SK-N-SH (cell line): ENCODE data around the gene DQX1. TPM values are rescaled to one million over a fixed set of nuclear protein-coding genes. Genes with fewer than 3 reads are reported as not detected.

Experiments used
- CTCF ChIA-PET: fragments of 300-600, 350-600 bp; formaldehyde crosslinking; extraction: SDS; loops from one replicate; lab custom pipeline; 2021; lab: Yijun Ruan, JAX
- POLR2A ChIA-PET: fragments of 350-600 bp; sonication (Branson Sonifier 250); formaldehyde crosslinking; extraction: SDS; loops from one replicate; lab custom pipeline; 2020; ENCODE audit warnings: antibody characterized with exemption, inconsistent platforms; lab: Yijun Ruan, JAX
- DNase-seq: peaks from one replicate; pipeline ENCODE4 v3.0.0; 2012
- H2AFZ ChIP-seq: fragments of 200-600 bp; sonication (generic); 2 replicates; pipeline ENCODE4 v1.8.1; 2016; ENCODE audit warnings: antibody characterized with exemption, mild to moderate bottlenecking, low read depth
- H3F3A ChIP-seq: fragments of 200-600 bp; sonication (generic); replicated peaks from 2 replicates; pipeline ENCODE3; 2016; ENCODE audit warnings: antibody characterized with exemption, mild to moderate bottlenecking; ENCODE audit not compliant: insufficient read depth
- H3K27ac ChIP-seq, 2 experiments: fragments of 200-500 bp in 1 of 2; fragments of 200-600 bp in 1 of 2; sonication (Bioruptor generic) in 1 of 2; sonication (generic), shearing (Covaris generic) in 1 of 2; 2 replicates each; pipeline versions ENCODE4 v1.5.1 to v1.6.1; 2014 to 2016; ENCODE audit warnings: low read depth in 2 of 2, inconsistent platforms in 1 of 2, low read length in 1 of 2, mild to moderate bottlenecking in 1 of 2, mixed read lengths in 1 of 2
- H3K27me3 ChIP-seq: fragments of 200-600 bp; sonication (generic), shearing (Covaris generic); 2 replicates; pipeline ENCODE4 v1.6.1; 2016; ENCODE audit warnings: mixed run types; ENCODE audit not compliant: insufficient read depth
- H3K36me3 ChIP-seq, 2 experiments: fragments of 200-500 bp in 1 of 2; fragments of 200-600 bp in 1 of 2; sonication (Bioruptor generic) in 1 of 2; sonication (generic) in 1 of 2; replicated peaks in 1 of 2; 2 replicates each; pipeline versions ENCODE3 to v1.5.1; 2014 to 2016; ENCODE audit warnings: low read length in 1 of 2, mild to moderate bottlenecking in 1 of 2; ENCODE audit not compliant: insufficient read depth in 2 of 2, control insufficient read depth in 1 of 2
- H3K4me1 ChIP-seq, 2 experiments: fragments of 200-500 bp in 1 of 2; fragments of 200-600 bp in 1 of 2; sonication (Bioruptor generic) in 1 of 2; sonication (generic), shearing (Covaris generic) in 1 of 2; 2 replicates each; pipeline versions ENCODE4 v1.5.1 to v1.6.1; 2014 to 2016; ENCODE audit warnings: low read depth in 1 of 2, low read length in 1 of 2, mixed run types in 1 of 2; ENCODE audit not compliant: insufficient read depth in 2 of 2, control insufficient read depth in 1 of 2
- H3K4me2 ChIP-seq: fragments of 200-600 bp; sonication (generic), shearing (Covaris generic); 2 replicates; pipeline ENCODE4 v1.6.1; 2017; ENCODE audit warnings: mixed run types
- H3K4me3 ChIP-seq, 2 experiments: fragments of 200-500 bp in 1 of 2; fragments of 200-600 bp in 1 of 2; sonication (Bioruptor generic) in 1 of 2; sonication (generic), shearing (Covaris generic) in 1 of 2; 2 replicates each; pipeline versions ENCODE4 v1.5.1 to v1.8.1; 2014 to 2016; ENCODE audit warnings: low read depth in 2 of 2, inconsistent platforms in 1 of 2, low read length in 1 of 2, mild to moderate bottlenecking in 1 of 2, mixed read lengths in 1 of 2, moderate library complexity in 1 of 2
- H3K79me2 ChIP-seq: fragments of 200-600 bp; sonication (generic); 2 replicates; pipeline ENCODE4 v1.8.1; 2017; ENCODE audit warnings: mild to moderate bottlenecking; ENCODE audit not compliant: insufficient read depth
- H3K9ac ChIP-seq: fragments of 200-600 bp; sonication (generic); 2 replicates; pipeline ENCODE4 v1.6.1; 2017; ENCODE audit warnings: mixed run types
- H3K9me2 ChIP-seq: fragments of 200-600 bp; sonication (generic); 2 replicates; pipeline ENCODE4 v1.6.1; 2017; ENCODE audit warnings: mixed run types
- H3K9me3 ChIP-seq: fragments of 200-600 bp; sonication (generic); 2 replicates; pipeline ENCODE4 v1.6.1; 2017; ENCODE audit warnings: mixed run types, mild to moderate bottlenecking, moderate library complexity
- H4K20me1 ChIP-seq: fragments of 200-600 bp; sonication (generic); 2 replicates; pipeline ENCODE4 v1.6.1; 2017; ENCODE audit warnings: mild to moderate bottlenecking, mixed run types; ENCODE audit not compliant: insufficient read depth
- EP300 ChIP-seq, 2 experiments: IDR thresholded peaks; 2 replicates each; pipeline versions ENCODE4 v1.4.0 to v1.6.1; 2012; ENCODE audit warnings: borderline replicate concordance in 1 of 2, low read depth in 1 of 2, low read length in 1 of 2
- EZH2phosphoT487 ChIP-seq: fragments of 200-600 bp; sonication (generic); IDR thresholded peaks from 2 replicates; pipeline ENCODE4 v1.6.1; 2017; ENCODE audit warnings: low read depth, mixed run types, mild to moderate bottlenecking, antibody characterized with exemption, moderate library complexity, borderline replicate concordance
- FOSL2 ChIP-seq: IDR thresholded peaks from 2 replicates; pipeline ENCODE4 v1.4.0; 2012; ENCODE audit warnings: low read depth, mild to moderate bottlenecking, moderate library complexity, borderline replicate concordance
- FOXJ3 ChIP-seq: sonication (generic); formaldehyde crosslinking; IDR thresholded peaks from 2 replicates; pipeline ENCODE4 v1.5.1; 2020; ENCODE audit warnings: mild to moderate bottlenecking, missing genetic modification reagents
- GATA2 ChIP-seq: sonication (generic); formaldehyde crosslinking; IDR thresholded peaks from 2 replicates; pipeline ENCODE4 v1.5.0; 2020; ENCODE audit warnings: mild to moderate bottlenecking, missing genetic modification reagents
- MAX ChIP-seq: IDR thresholded peaks from 2 replicates; pipeline ENCODE4 v1.4.0; 2012; ENCODE audit warnings: low read depth
- MXI1 ChIP-seq: IDR thresholded peaks from 2 replicates; pipeline ENCODE4 v1.6.1; 2012; ENCODE audit warnings: mild to moderate bottlenecking, low read depth, low read length, improper control_type of control experiment
- NFIC ChIP-seq: IDR thresholded peaks from 2 replicates; pipeline ENCODE4 v1.4.0; 2012; ENCODE audit warnings: borderline replicate concordance
- REST ChIP-seq: IDR thresholded peaks from 2 replicates; pipeline ENCODE4 v1.6.1; 2012; ENCODE audit warnings: mild to moderate bottlenecking, low read depth, low read length, moderate library complexity
- SIN3A ChIP-seq: IDR thresholded peaks from 2 replicates; pipeline ENCODE4 v1.6.1; 2012; ENCODE audit warnings: low read depth, mild to moderate bottlenecking, low read length, moderate library complexity, borderline replicate concordance
- TCF12 ChIP-seq: IDR thresholded peaks from 2 replicates; pipeline ENCODE4 v1.4.0; 2012
- TEAD4 ChIP-seq: IDR thresholded peaks from 2 replicates; pipeline ENCODE4 v1.4.0; 2012; ENCODE audit warnings: mild to moderate bottlenecking, borderline replicate concordance; ENCODE audit not compliant: insufficient read depth
- USF1 ChIP-seq: IDR thresholded peaks from 2 replicates; pipeline ENCODE4 v1.4.0; 2012; ENCODE audit warnings: low read depth, borderline replicate concordance
- USF2 ChIP-seq: fragments of 150-350 bp; IDR thresholded peaks from 2 replicates; pipeline ENCODE4 v1.6.1; 2017; ENCODE audit warnings: antibody characterized with exemption, low read length, low read depth, borderline replicate concordance
- WGBS: methylation state at CpG from one replicate; pipeline ENCODE4 v1.1.6; 2017; ENCODE audit warnings: low lambda C conversion rate; 5-methylcytosine and 5-hydroxymethylcytosine counted together
- polyA plus RNA-seq, 3 experiments: library from polyadenylated mRNA; depleted of rRNA; stranded (reverse); fragments of >200 nt; gene quantifications; 2 replicates each; pipeline ENCODE4 v1.2.3, GENCODE V29; 2012
- TF ChIP-seq, protein P1 (sequence below): fragments of 200-600 bp; sonication (generic); IDR thresholded peaks from 2 replicates; pipeline ENCODE4 v1.6.1; 2017; ENCODE audit warnings: antibody characterized with exemption, mild to moderate bottlenecking, moderate library complexity

The DQX1 gene
- polyA plus RNA-seq, 1 of the 3 experiments (the other 2 are of a cell fraction) = 1.6 TPM

GRCh38 chr2:74495440-74495839 is 30.6 kb downstream of the DQX1 start (continued):
- TF ChIP-seq, protein P1, sequence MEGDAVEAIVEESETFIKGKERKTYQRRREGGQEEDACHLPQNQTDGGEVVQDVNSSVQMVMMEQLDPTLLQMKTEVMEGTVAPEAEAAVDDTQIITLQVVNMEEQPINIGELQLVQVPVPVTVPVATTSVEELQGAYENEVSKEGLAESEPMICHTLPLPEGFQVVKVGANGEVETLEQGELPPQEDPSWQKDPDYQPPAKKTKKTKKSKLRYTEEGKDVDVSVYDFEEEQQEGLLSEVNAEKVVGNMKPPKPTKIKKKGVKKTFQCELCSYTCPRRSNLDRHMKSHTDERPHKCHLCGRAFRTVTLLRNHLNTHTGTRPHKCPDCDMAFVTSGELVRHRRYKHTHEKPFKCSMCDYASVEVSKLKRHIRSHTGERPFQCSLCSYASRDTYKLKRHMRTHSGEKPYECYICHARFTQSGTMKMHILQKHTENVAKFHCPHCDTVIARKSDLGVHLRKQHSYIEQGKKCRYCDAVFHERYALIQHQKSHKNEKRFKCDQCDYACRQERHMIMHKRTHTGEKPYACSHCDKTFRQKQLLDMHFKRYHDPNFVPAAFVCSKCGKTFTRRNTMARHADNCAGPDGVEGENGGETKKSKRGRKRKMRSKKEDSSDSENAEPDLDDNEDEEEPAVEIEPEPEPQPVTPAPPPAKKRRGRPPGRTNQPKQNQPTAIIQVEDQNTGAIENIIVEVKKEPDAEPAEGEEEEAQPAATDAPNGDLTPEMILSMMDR = no peak
- TF ChIP-seq MXI1 (no peak), USF2 (no peak)

GRCh38 chr2:74493546-74493945 is 32.5 kb downstream of the DQX1 start:
- H3F3A ChIP-seq = peaks cover 3% of the 10 kb centered on the region
- no peaks in the 10 kb centered on the region for H3K27me3 ChIP-seq
- no peaks in the 10 kb centered on the region for H3K9me2 ChIP-seq
- no peak overlapping the region for H3K9ac ChIP-seq
- H4K20me1 ChIP-seq = no peaks in the 10 kb centered on the region
- no peaks in the 10 kb centered on the region for H3K9me3 ChIP-seq
- DNase-seq = no peak
- no peak overlapping the region for H3K4me3 ChIP-seq
- ChIA-PET POLR2A (interaction anchor here (0.7 to 1.7 kb wide), 2 partner anchors 11 to 14 kb away, joined by 3 to 9 read pairs; partner anchors contain the start of gene PCGF1), CTCF (interaction anchor here (0.9 to 4.6 kb wide), 4 partner anchors 11 to 24 kb away, joined by 3 to 32 read pairs (median 4); partner anchors contain the start of genes CCDC142 and TTC31)
- 90% methylated on average over 3 of the region's 3 CpGs for WGBS
- H3K27ac ChIP-seq = no peak overlapping the region
- no peaks in the 10 kb centered on the region for H3K79me2 ChIP-seq
- TF ChIP-seq MAX = no peak
- no peak for TF ChIP-seq USF1
- TF ChIP-seq MXI1 = no peak
- no peak for TF ChIP-seq TEAD4
- H3K36me3 ChIP-seq = peaks cover 0 to 46% of the 10 kb centered on the region in 2 experiments
- H3K4me1 ChIP-seq = no peaks in the 10 kb centered on the region; a peak in 1 of 4 replicates
- H3K4me2 ChIP-seq = no peak overlapping the region
- no peak overlapping the region for H2AFZ ChIP-seq

- ChIA-PET POLR2A (interaction anchor here (0.5 to 1.7 kb wide), 5 partner anchors 9 to 22 kb away, joined by 3 to 9 read pairs (median 4); partner anchors contain the start of genes PCGF1 and TLX2), CTCF (interaction anchor here (0.6 to 1.6 kb wide), 3 partner anchors 17 to 96 kb away, joined by 3 to 6 read pairs (median 4); no protein-coding TSS in a partner anchor)
- DNase-seq = no peak
- Histone ChIP-seq H2AFZ (no peak overlapping the region), H3K4me3 (no peak overlapping the region), H4K20me1 (no peaks in the 10 kb centered on the region), H3K9me2 (no peaks in the 10 kb centered on the region), H3K4me1 (no peaks in the 10 kb centered on the region), H3K9ac (no peak overlapping the region), H3K27me3 (no peaks in the 10 kb centered on the region), H3K27ac (no peak overlapping the region), H3K9me3 (no peaks in the 10 kb centered on the region), H3K4me2 (no peak overlapping the region), H3K36me3 (peaks cover 0 to 46% of the 10 kb centered on the region in 2 experiments), H3K79me2 (peaks cover 2% of the 10 kb centered on the region; the same call in 1 of the 2 replicates), H3F3A (peaks cover 3% of the 10 kb centered on the region)
- 90% methylated on average over 9 of the region's 12 CpGs for WGBS
- no peak for TF ChIP-seq REST
- TF ChIP-seq FOSL2 = no peak
- no peak for TF ChIP-seq GATA2 (CRISPR knock-in tag)
- TF ChIP-seq FOXJ3 = no peak
- no peak for TF ChIP-seq TCF12
- no peak for TF ChIP-seq TEAD4
- no peak for TF ChIP-seq SIN3A
- no peak for TF ChIP-seq NFIC
- no peak for TF ChIP-seq EZH2phosphoT487
- no peak for TF ChIP-seq EP300 (IDR thresholded peaks at IDR 0.05; ENCODE audit: borderline replicate concordance in 1 of 2, low read depth in 1 of 2, low read length in 1 of 2)
These were observed 34.1 kb downstream of the DQX1 start for GRCh38 chr2:74491648-74492544.
